IMR-90 (cell line): Measurements from ENCODE around the gene PET117. TPM values are rescaled to one million over a fixed set of nuclear protein-coding genes. Genes with fewer than 3 reads are reported as not detected.

Experiments used
- ATAC-seq: fragments of 200-7000 bp; cut with Tn5 transposase; 2 replicates; pipeline ENCODE4 v1.9.1; 2020; ENCODE audit warnings: low read depth, mild to moderate bottlenecking, moderate library complexity
- BruUV-seq: library from RNA; stranded (reverse); fragments of 400-500 nt; replicated peaks from 2 replicates; lab custom pipeline; 2021; lab: Mats Ljungman, UMichigan
- CTCF ChIA-PET: fragments of 300-600 bp; formaldehyde crosslinking; extraction: SDS; loops from one replicate; lab custom pipeline; 2021; ENCODE audit warnings: antibody characterized with exemption; lab: Yijun Ruan, JAX
- POLR2A ChIA-PET: fragments of 300-600 bp; sonication (Branson Sonifier 250); formaldehyde crosslinking; loops from one replicate; lab custom pipeline; 2022; ENCODE audit warnings: antibody characterized with exemption; ENCODE audit not compliant: unreplicated experiment; lab: Charles Lee
- DNase-seq: peaks from one replicate; pipeline ENCODE4 v3.0.0; 2013
- H2AFZ ChIP-seq: replicated peaks from 2 replicates; pipeline ENCODE3; 2013; ENCODE audit warnings: low read length, mild to moderate bottlenecking; ENCODE audit not compliant: poor library complexity
- H2AK5ac ChIP-seq: 2 replicates; pipeline ENCODE4 v1.6.1; 2013; ENCODE audit warnings: low read depth, low read length, inconsistent platforms
- H2AK9ac ChIP-seq: replicated peaks from 2 replicates; pipeline ENCODE3; 2013; ENCODE audit warnings: mild to moderate bottlenecking, low read depth, low read length, moderate library complexity; ENCODE audit not compliant: poor library complexity
- H2BK120ac ChIP-seq: 2 replicates; pipeline ENCODE4 v1.6.1; 2013; ENCODE audit warnings: low read depth, low read length, inconsistent platforms
- H2BK15ac ChIP-seq: 3 replicates; pipeline ENCODE4 v1.6.1; 2013; ENCODE audit warnings: low read depth, low read length, inconsistent platforms
- H2BK20ac ChIP-seq: 2 replicates; pipeline ENCODE4 v1.6.1; 2013; ENCODE audit warnings: low read depth, mild to moderate bottlenecking, inconsistent platforms, low read length, moderate library complexity
- H2BK5ac ChIP-seq: 2 replicates; pipeline ENCODE4 v1.6.1; 2013; ENCODE audit warnings: mild to moderate bottlenecking, low read depth, low read length, inconsistent platforms; ENCODE audit not compliant: poor library complexity, severe bottlenecking
- H3K14ac ChIP-seq: replicated peaks from 2 replicates; pipeline ENCODE4 v1.6.1; 2013; ENCODE audit warnings: low read depth, low read length, inconsistent platforms
- H3K18ac ChIP-seq: 2 replicates; pipeline ENCODE4 v1.6.1; 2013; ENCODE audit warnings: low read depth, low read length, control low read depth
- H3K23ac ChIP-seq: 2 replicates; pipeline ENCODE4 v1.6.1; 2013; ENCODE audit warnings: low read depth, low read length, inconsistent platforms
- H3K27ac ChIP-seq: 2 replicates; pipeline ENCODE4 v1.5.1; 2013; ENCODE audit warnings: mild to moderate bottlenecking, control low read depth, low read length; ENCODE audit not compliant: insufficient read depth
- H3K27me3 ChIP-seq: 2 replicates; pipeline ENCODE4 v1.6.1; 2013; ENCODE audit warnings: low read length; ENCODE audit not compliant: control insufficient read depth, insufficient read depth
- H3K36me3 ChIP-seq: 2 replicates; pipeline ENCODE4 v1.6.1; 2013; ENCODE audit warnings: low read length, mixed read lengths; ENCODE audit not compliant: control insufficient read depth, insufficient read depth
- H3K4ac ChIP-seq: 2 replicates; pipeline ENCODE4 v1.6.1; 2013; ENCODE audit warnings: low read depth, low read length, inconsistent platforms
- H3K4me1 ChIP-seq: 2 replicates; pipeline ENCODE4 v1.6.1; 2013; ENCODE audit warnings: low read length, mixed read lengths; ENCODE audit not compliant: control insufficient read depth, insufficient read depth
- H3K4me2 ChIP-seq: 2 replicates; pipeline ENCODE4 v1.6.1; 2013; ENCODE audit warnings: low read depth, mild to moderate bottlenecking, control low read depth, low read length, moderate library complexity
- H3K4me3 ChIP-seq: 2 replicates; pipeline ENCODE4 v1.5.1; 2013; ENCODE audit warnings: low read depth, mild to moderate bottlenecking, control low read depth, low read length, moderate library complexity; ENCODE audit not compliant: insufficient read depth
- H3K56ac ChIP-seq: 2 replicates; pipeline ENCODE4 v1.6.1; 2013; ENCODE audit warnings: low read length, inconsistent platforms; ENCODE audit not compliant: insufficient read depth; ENCODE audit errors: extremely low read depth
- H3K79me1 ChIP-seq, 2 experiments: 2 replicates each; pipeline ENCODE4 v1.6.1; 2013; ENCODE audit warnings: low read length in 2 of 2, inconsistent platforms in 1 of 2, low read depth in 1 of 2
- H3K9ac ChIP-seq: 2 replicates; pipeline ENCODE4 v1.6.1; 2013; ENCODE audit warnings: low read depth, low read length, control low read depth
- H3K9me1 ChIP-seq: 2 replicates; pipeline ENCODE4 v1.6.1; 2013; ENCODE audit warnings: low read length, inconsistent platforms; ENCODE audit not compliant: insufficient read depth
- H3K9me3 ChIP-seq: 2 replicates; pipeline ENCODE4 v1.6.1; 2013; ENCODE audit warnings: low read length; ENCODE audit not compliant: control insufficient read depth, insufficient read depth
- H4K20me1 ChIP-seq: 2 replicates; pipeline ENCODE4 v1.6.1; 2013; ENCODE audit warnings: low read length, inconsistent platforms; ENCODE audit not compliant: insufficient read depth
- H4K5ac ChIP-seq: 2 replicates; pipeline ENCODE4 v1.6.1; 2013; ENCODE audit warnings: mild to moderate bottlenecking, low read depth, low read length, control low read depth
- H4K8ac ChIP-seq, 2 experiments: 2 replicates each; pipeline ENCODE4 v1.6.1; 2013; ENCODE audit warnings: low read depth in 2 of 2, low read length in 2 of 2, control low read depth in 1 of 2, inconsistent platforms in 1 of 2
- H4K91ac ChIP-seq: 2 replicates; pipeline ENCODE4 v1.6.1; 2013; ENCODE audit warnings: low read depth, low read length, inconsistent platforms; ENCODE audit not compliant: insufficient read depth
- CTCF ChIP-seq: conservative IDR thresholded peaks from 2 replicates; pipeline ENCODE4 v1.5.1; 2012; ENCODE audit warnings: mild to moderate bottlenecking, low read depth, low read length, improper control_type of control experiment
- POLR2A ChIP-seq: IDR thresholded peaks from 2 replicates; pipeline ENCODE4 v1.6.1; 2012; ENCODE audit warnings: mild to moderate bottlenecking, low read depth, low read length
- RAD21 ChIP-seq: IDR thresholded peaks from 2 replicates; pipeline ENCODE4 v1.6.1; 2012; ENCODE audit warnings: low read length, improper control_type of control experiment
- USF2 ChIP-seq: fragments of 150-350 bp; IDR thresholded peaks from 2 replicates; pipeline ENCODE4 v1.6.1; 2017; ENCODE audit warnings: mild to moderate bottlenecking, antibody characterized with exemption, low read length, low read depth
- WGBS, 2 experiments: methylation state at CpG; one replicate each; pipeline versions ENCODE4 v1.1.5 to v1.1.7; 2013; ENCODE audit warnings: missing lambda C conversion rate in 2 of 2; ENCODE audit not compliant: insufficient read length in 1 of 2; ENCODE audit errors: extremely low coverage in 2 of 2; 5-methylcytosine and 5-hydroxymethylcytosine counted together
- dilution Hi-C: fragments of 300-500 bp; cut with HindIII; formaldehyde crosslinking; loops from one replicate; pipeline ENCODE4 v1.14.3; 2018; ENCODE audit warnings: low sequenced_read_pairs; ENCODE audit not compliant: unreplicated experiment
- in situ Hi-C: fragments of 300-500 bp; cut with MboI; formaldehyde crosslinking; loops from 3 replicates; pipeline ENCODE4 v1.14.3; 2019; ENCODE audit warnings: low sequenced_read_pairs, inconsistent platforms, mixed read lengths
- intact Hi-C: fragments of 100-400 bp; cut with micrococcal nuclease; formaldehyde crosslinking; loops from 2 replicates; pipeline ENCODE4 v1.10.0; 2022
- polyA plus RNA-seq, 3 experiments: library from polyadenylated mRNA; depleted of rRNA; stranded (reverse); fragments of >200 nt; gene quantifications; 2 replicates each; pipeline ENCODE4 v1.2.3, GENCODE V29; 2012; ENCODE audit warnings: low replicate concordance in 1 of 3
- total RNA-seq: library from RNA; depleted of rRNA; stranded (reverse); fragments of >200 nt; gene quantifications from 2 replicates; pipeline ENCODE4 v1.2.3, GENCODE V29; 2012

The PET117 gene
- total and polyA plus RNA-seq, 2 of the 4 experiments (the other 2 are of a cell fraction), result 3.9 to 8.3 TPM

GRCh38 chr20:18180815-18181214, 43.2 kb downstream of the PET117 start:
- Histone ChIP-seq H3K18ac (no peak overlapping the region), H3K9me1 (no peaks in the 10 kb centered on the region; the same call in 1 of the 2 replicates), H2AFZ (no peak overlapping the region), H3K4ac (no peak overlapping the region), H4K20me1 (no peaks in the 10 kb centered on the region), H3K9ac (no peak overlapping the region), H3K36me3 (peaks cover 17% of the 10 kb centered on the region), H4K91ac (no peak overlapping the region), H3K9me3 (no peaks in the 10 kb centered on the region; the same call in 1 of the 2 replicates), H3K56ac (no peak overlapping the region), H2BK20ac (no peak overlapping the region), H3K14ac (no peak overlapping the region), H3K4me3 (no peak overlapping the region), H3K23ac (no peak overlapping the region), H3K4me2 (no peak overlapping the region), H2BK120ac (no peak overlapping the region), H4K5ac (no peak overlapping the region), H2AK5ac (no peak overlapping the region), H3K79me1 (no peaks in the 10 kb centered on the region; a peak in 1 of 4 replicates), H2BK5ac (no peak overlapping the region), H2AK9ac (no peak overlapping the region), H4K8ac (no peak overlapping the region), H2BK15ac (no peak overlapping the region), H3K27me3 (no peaks in the 10 kb centered on the region), H3K4me1 (no peaks in the 10 kb centered on the region), H3K27ac (no peak overlapping the region)
- ATAC-seq (no peak), DNase-seq (no peak)
- intact Hi-C loops, result no loop called here
- ChIA-PET POLR2A (no interaction called here), CTCF (no interaction called here)
- WGBS, 2 experiments, result no CpG with 5 or more reads among the region's 1 CpG
- no TSS peak for BruUV-seq
- TF ChIP-seq USF2 (no peak), POLR2A (no peak), CTCF (no peak), RAD21 (no peak)
- in situ Hi-C loops, result no loop called here
- dilution Hi-C loops, result no loop called here
